ENCODE measurements around the gene ADAMTSL5. TPM values are rescaled to one million over a fixed set of nuclear protein-coding genes. Genes with fewer than 3 reads are reported as not detected.

ADAMTSL5 gene, protein sequence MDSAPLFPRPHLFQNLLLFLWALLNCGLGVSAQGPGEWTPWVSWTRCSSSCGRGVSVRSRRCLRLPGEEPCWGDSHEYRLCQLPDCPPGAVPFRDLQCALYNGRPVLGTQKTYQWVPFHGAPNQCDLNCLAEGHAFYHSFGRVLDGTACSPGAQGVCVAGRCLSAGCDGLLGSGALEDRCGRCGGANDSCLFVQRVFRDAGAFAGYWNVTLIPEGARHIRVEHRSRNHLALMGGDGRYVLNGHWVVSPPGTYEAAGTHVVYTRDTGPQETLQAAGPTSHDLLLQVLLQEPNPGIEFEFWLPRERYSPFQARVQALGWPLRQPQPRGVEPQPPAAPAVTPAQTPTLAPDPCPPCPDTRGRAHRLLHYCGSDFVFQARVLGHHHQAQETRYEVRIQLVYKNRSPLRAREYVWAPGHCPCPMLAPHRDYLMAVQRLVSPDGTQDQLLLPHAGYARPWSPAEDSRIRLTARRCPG
- 1 to 10 TPM in 2 of 4 donors, under 1 TPM in 2; 0.71 to 5.8 (median 1.8) TPM for total RNA-seq
- polyA plus RNA-seq = 1 to 10 TPM in 2 of 3 donors, not detected in 1; 1.6 to 1.8 TPM

- peak in 1 of 4 donors; percentile 12 for TF ChIP-seq POLR2AphosphoS5 (IDR thresholded peaks at IDR 0.05)
- TF ChIP-seq POLR2A (IDR thresholded peaks at IDR 0.05) = no peak
- H3K27ac ChIP-seq = peak within 1 kb of the TSS; percentile 64 to 78 (median 75)
- WGBS, 2 donors = 1 to 3% methylated on average over 78 of the region's 78 CpGs
- H3K9me3 ChIP-seq = peaks cover 0 to 4% (median 0%) of the 10 kb centered on the region in 4 donors
- H3K4me1 ChIP-seq = peaks cover 0 to 26% (median 21%) of the 10 kb centered on the region in 4 donors
- intact Hi-C loops (cut with DNase I) = no loop called here
- H3K27me3 ChIP-seq = peaks cover 0 to 36% (median 30%) of the 10 kb centered on the region in 3 donors
- peak within 1 kb of the TSS; percentile 26 to 60 (median 52) for H3K4me3 ChIP-seq
- no peak for DNase-seq
- H3K36me3 ChIP-seq = no peaks in the 10 kb centered on the region
Observed at GRCh38 chr19:1512671-1513498, at the start of gene ADAMTSL5. Gene ADAMTSL5, minus strand, starts transcription at chr19:1513019. Its CDS starts 2,076 bp downstream, at chr19:1510943.

DNA sequence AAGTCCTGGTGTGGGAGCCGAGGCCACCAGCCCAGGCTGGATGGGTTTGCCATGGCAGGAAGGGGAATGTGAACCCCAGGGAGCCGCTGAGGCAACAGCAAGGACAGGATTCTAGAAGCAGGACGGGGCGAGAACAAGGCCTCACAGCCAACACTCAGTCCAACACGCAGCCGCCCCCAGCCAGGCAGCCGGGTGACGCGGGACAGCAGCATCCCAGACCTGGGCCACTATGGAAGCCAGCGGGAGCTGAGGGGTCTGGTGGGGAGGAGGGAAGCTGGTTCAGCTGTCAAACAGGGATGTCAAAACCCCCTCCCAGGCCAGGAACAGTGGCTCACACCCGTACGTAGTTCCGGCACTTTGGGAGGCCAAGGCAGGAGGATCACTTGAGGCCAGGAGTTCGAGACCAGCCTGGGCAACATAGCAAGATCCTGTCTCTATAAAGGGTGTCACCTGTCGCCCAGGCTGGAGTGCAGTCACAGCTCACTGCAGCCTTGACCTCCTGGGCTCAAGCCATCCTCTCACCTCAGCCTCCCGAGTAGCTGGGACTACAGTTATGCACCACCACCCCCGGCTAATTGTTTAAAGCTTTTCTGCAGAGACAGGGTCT is 48.5 kb upstream of the ADAMTSL5 start:
- Histone ChIP-seq H3K4me3 (no peak overlapping the region), H3K4me1 (peaks cover 0 to 10% (median 9%) of the 10 kb centered on the region in 4 donors), H3K27me3 (no peaks in the 10 kb centered on the region), H3K36me3 (peaks cover 0 to 8% (median 2%) of the 10 kb centered on the region in 4 donors), H3K27ac (no peak overlapping the region), H3K9me3 (no peaks in the 10 kb centered on the region)
- intact Hi-C loops (cut with DNase I) = no loop called here
- WGBS, 2 donors = 91 to 94% methylated on average over 17 of the region's 17 CpGs
- no peak for TF ChIP-seq CTCF (IDR thresholded peaks at IDR 0.05)
- no peak for TF ChIP-seq POLR2AphosphoS5 (IDR thresholded peaks at IDR 0.05)
- TF ChIP-seq EP300 (IDR thresholded peaks at IDR 0.05) = no peak
- no peak for TF ChIP-seq POLR2A (IDR thresholded peaks at IDR 0.05)
- DNase-seq = no peak

DNA sequence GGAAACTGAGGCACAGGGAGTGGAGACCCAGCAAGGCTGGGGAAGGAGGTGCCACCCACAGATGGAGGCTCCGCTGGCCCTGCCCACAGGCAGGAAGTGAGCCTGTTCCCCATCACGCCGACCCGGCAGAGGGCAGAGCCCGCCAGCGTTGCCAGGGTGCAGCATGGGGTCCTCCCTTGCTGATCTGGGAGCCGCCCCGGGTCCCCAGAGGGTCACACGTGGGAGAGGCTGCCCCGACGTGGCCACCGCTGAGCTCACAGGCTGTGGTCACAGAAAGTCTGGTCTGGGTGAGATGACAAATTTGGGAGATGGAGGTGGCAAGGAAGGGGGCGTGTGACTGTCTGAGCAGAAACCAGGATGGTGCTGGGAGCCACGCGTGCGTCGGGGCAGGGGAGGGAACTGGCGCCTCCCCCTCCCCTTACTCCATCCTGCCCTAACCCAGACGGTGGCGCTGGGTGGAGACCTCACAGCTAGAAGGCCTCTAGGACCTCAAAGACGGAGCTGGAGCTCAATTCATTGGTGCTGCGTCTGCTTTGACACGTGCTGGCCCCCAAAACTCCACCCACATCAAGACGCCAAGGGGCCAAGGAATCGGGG is 47.6 kb upstream of the ADAMTSL5 start:
- intact Hi-C loops (cut with DNase I) = no loop called here
- Histone ChIP-seq H3K9me3 (no peaks in the 10 kb centered on the region), H3K4me3 (no peak overlapping the region), H3K36me3 (peaks cover 0 to 18% (median 7%) of the 10 kb centered on the region in 4 donors), H3K27ac (no peak overlapping the region), H3K27me3 (no peaks in the 10 kb centered on the region), H3K4me1 (peaks cover 0 to under 1% (median 0%) of the 10 kb centered on the region in 4 donors)
- TF ChIP-seq POLR2A (IDR thresholded peaks at IDR 0.05) (no peak), CTCF (IDR thresholded peaks at IDR 0.05) (no peak), POLR2AphosphoS5 (IDR thresholded peaks at IDR 0.05) (no peak), EP300 (IDR thresholded peaks at IDR 0.05) (no peak)
- DNase-seq = no peak
- 68 to 80% methylated on average over 25 of the region's 25 CpGs for WGBS, 2 donors

GRCh38 chr19:1558552-1558951 is 45.7 kb upstream of the ADAMTSL5 start:
- H3K36me3 ChIP-seq = peaks cover 0 to 23% (median 10%) of the 10 kb centered on the region in 4 donors
- no peaks in the 10 kb centered on the region for H3K27me3 ChIP-seq
- no peaks in the 10 kb centered on the region for H3K4me1 ChIP-seq
- no peak overlapping the region for H3K4me3 ChIP-seq
- H3K9me3 ChIP-seq = no peaks in the 10 kb centered on the region
- no peak overlapping the region for H3K27ac ChIP-seq
- intact Hi-C loops (cut with DNase I) = no loop called here
- TF ChIP-seq POLR2A (IDR thresholded peaks at IDR 0.05) (no peak), EP300 (IDR thresholded peaks at IDR 0.05) (no peak), POLR2AphosphoS5 (IDR thresholded peaks at IDR 0.05) (no peak), CTCF (IDR thresholded peaks at IDR 0.05) (no peak)
- no peak for DNase-seq
- WGBS, 2 donors = 89 to 90% methylated on average over 12 of the region's 12 CpGs

All from sigmoid colon (tissue), 7 donors.